A673 (cell line): Measurements from ENCODE around the gene NAV1. TPM values are rescaled to one million over a fixed set of nuclear protein-coding genes. Genes with fewer than 3 reads are reported as not detected.

Experiments
- BruUV-seq: library from RNA; stranded (reverse); fragments of 400-500 nt; replicated peaks from 2 replicates; lab custom pipeline; 2021; lab: Mats Ljungman, UMichigan
- CTCF ChIA-PET: fragments of 300-600 bp; sonication (Branson Sonifier 250); formaldehyde crosslinking; loops from one replicate; lab custom pipeline; 2022; ENCODE audit warnings: antibody characterized with exemption; lab: Charles Lee
- POLR2A ChIA-PET: fragments of 300-600 bp; sonication (Branson Sonifier 250); formaldehyde crosslinking; loops from one replicate; lab custom pipeline; 2022; ENCODE audit warnings: antibody characterized with exemption; ENCODE audit not compliant: low non-redundant PET; lab: Charles Lee
- DNase-seq: peaks from one replicate; pipeline ENCODE4 v3.0.0-alpha.2; 2015; ENCODE audit warnings: low spot score
- H3K27ac ChIP-seq: fragments of 200-600 bp; sonication (generic); 2 replicates; pipeline ENCODE4 v1.5.1; 2016; ENCODE audit warnings: mixed run types, low read depth, mild to moderate bottlenecking, mixed read lengths, antibody characterized with exemption, low read length; ENCODE audit not compliant: poor library complexity, severe bottlenecking
- H3K27me3 ChIP-seq: fragments of 200-600 bp; sonication (generic); replicated peaks from 2 replicates; pipeline ENCODE4 v1.6.1; 2017; ENCODE audit warnings: mixed run types, low read depth, mild to moderate bottlenecking, mixed read lengths, antibody characterized with exemption, low read length; ENCODE audit not compliant: insufficient read depth, poor library complexity
- H3K36me3 ChIP-seq: fragments of 200-600 bp; sonication (generic); 2 replicates; pipeline ENCODE4 v1.6.1; 2016; ENCODE audit warnings: mixed run types, mild to moderate bottlenecking, mixed read lengths, antibody characterized with exemption, low read length; ENCODE audit not compliant: insufficient read depth, poor library complexity, severe bottlenecking
- H3K4me1 ChIP-seq: fragments of 200-600 bp; sonication (generic); 2 replicates; pipeline ENCODE4 v1.6.1; 2017; ENCODE audit warnings: mixed run types, mild to moderate bottlenecking, mixed read lengths, antibody characterized with exemption, low read length; ENCODE audit not compliant: insufficient read depth, poor library complexity, severe bottlenecking
- H3K4me3 ChIP-seq: fragments of 200-600 bp; sonication (generic); 2 replicates; pipeline ENCODE4 v1.5.1; 2016; ENCODE audit warnings: low read depth, mixed run types, mild to moderate bottlenecking, mixed read lengths, low read length; ENCODE audit not compliant: poor library complexity, severe bottlenecking
- H3K9me3 ChIP-seq: fragments of 200-600 bp; sonication (generic); 2 replicates; pipeline ENCODE4 v1.6.1; 2016; ENCODE audit warnings: mixed run types, low read depth, mild to moderate bottlenecking, mixed read lengths, antibody characterized with exemption, low read length; ENCODE audit not compliant: poor library complexity, severe bottlenecking
- EZH2 ChIP-seq: fragments of 200-600 bp; sonication (generic); IDR thresholded peaks from 2 replicates; pipeline ENCODE4 v1.6.1; 2017; ENCODE audit warnings: borderline replicate concordance, low read depth, mild to moderate bottlenecking, mixed read lengths, antibody characterized with exemption, low read length; ENCODE audit not compliant: poor library complexity, severe bottlenecking
- intact Hi-C: fragments of 100-400 bp; cut with micrococcal nuclease; formaldehyde crosslinking; loops from one replicate; pipeline ENCODE4 v1.10.0; 2022; ENCODE audit not compliant: unreplicated experiment
- total RNA-seq: library from RNA; stranded (reverse); gene quantifications from 2 replicates; pipeline ENCODE4 v1.2.3, GENCODE V29; 2021
- TF ChIP-seq, protein P1 (sequence below): fragments of 300-800, 200-600 bp; sonication (generic); conservative IDR thresholded peaks from 2 replicates; pipeline ENCODE4 v1.5.1; 2017; ENCODE audit warnings: low read depth, mild to moderate bottlenecking, antibody characterized with exemption, low read length, moderate library complexity, mixed read lengths

NAV1 gene
- total RNA-seq, 1 experiment from 2014 or later = 48.2 TPM

DNA sequence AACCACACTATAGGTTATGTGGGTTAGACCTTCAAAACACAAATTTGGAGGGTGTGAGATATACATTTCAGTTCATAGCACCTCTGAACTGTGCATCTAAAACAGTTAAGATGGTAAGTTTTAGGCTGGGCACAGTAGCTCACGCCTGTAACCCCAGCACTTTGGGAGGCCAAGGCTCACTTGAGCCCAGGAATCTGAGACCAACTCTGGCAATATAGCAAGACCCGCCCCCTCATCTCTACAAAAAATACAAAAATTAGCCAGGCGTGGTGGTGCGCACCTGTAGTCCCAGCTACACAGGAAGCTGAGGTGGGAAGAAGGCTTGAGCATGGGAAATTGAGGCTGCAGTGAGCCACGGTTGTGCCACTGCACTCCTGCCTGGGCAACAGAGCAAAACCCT is 47.9 kb downstream of the NAV1 start:
- TF ChIP-seq, protein P1, sequence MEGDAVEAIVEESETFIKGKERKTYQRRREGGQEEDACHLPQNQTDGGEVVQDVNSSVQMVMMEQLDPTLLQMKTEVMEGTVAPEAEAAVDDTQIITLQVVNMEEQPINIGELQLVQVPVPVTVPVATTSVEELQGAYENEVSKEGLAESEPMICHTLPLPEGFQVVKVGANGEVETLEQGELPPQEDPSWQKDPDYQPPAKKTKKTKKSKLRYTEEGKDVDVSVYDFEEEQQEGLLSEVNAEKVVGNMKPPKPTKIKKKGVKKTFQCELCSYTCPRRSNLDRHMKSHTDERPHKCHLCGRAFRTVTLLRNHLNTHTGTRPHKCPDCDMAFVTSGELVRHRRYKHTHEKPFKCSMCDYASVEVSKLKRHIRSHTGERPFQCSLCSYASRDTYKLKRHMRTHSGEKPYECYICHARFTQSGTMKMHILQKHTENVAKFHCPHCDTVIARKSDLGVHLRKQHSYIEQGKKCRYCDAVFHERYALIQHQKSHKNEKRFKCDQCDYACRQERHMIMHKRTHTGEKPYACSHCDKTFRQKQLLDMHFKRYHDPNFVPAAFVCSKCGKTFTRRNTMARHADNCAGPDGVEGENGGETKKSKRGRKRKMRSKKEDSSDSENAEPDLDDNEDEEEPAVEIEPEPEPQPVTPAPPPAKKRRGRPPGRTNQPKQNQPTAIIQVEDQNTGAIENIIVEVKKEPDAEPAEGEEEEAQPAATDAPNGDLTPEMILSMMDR = no peak
- no peak for TF ChIP-seq EZH2
- Histone ChIP-seq H3K27me3 (no peaks in the 10 kb centered on the region), H3K9me3 (no peaks in the 10 kb centered on the region), H3K36me3 (no peaks in the 10 kb centered on the region), H3K4me3 (no peak overlapping the region), H3K4me1 (no peaks in the 10 kb centered on the region), H3K27ac (no peak overlapping the region)
- no TSS peak for BruUV-seq
- intact Hi-C loops = no loop called here
- no peak for DNase-seq
- POLR2A ChIA-PET = no interaction called here
- CTCF ChIA-PET = no interaction called here

GRCh38 chr1:201587729-201588128 is 48.8 kb downstream of the NAV1 start:
- no peak for DNase-seq
- no peak overlapping the region for H3K27ac ChIP-seq
- ChIA-PET CTCF (no interaction called here), POLR2A (no interaction called here)
- intact Hi-C loops = no loop called here
- no peaks in the 10 kb centered on the region for H3K36me3 ChIP-seq
- H3K27me3 ChIP-seq = no peaks in the 10 kb centered on the region
- H3K4me3 ChIP-seq = no peak overlapping the region
- H3K4me1 ChIP-seq = no peaks in the 10 kb centered on the region
- no peaks in the 10 kb centered on the region for H3K9me3 ChIP-seq
- no peak for TF ChIP-seq EZH2
- TF ChIP-seq, protein P1 = no peak
- no TSS peak for BruUV-seq

Other genes starting within 250 kb of the NAV1 start
- gene TNNT2, start 161.4 kb upstream of the NAV1 start, total RNA-seq = 0.90 and 2.3 TPM in 2 replicates
- not detected in 2 replicates for gene LAD1, start 139.8 kb upstream of the NAV1 start, total RNA-seq
- gene TNNI1, start 117.4 kb upstream of the NAV1 start, total RNA-seq = not detected in 2 replicates
- 23.9 and 24.1 TPM in 2 replicates for gene PHLDA3, start 69.9 kb upstream of the NAV1 start, total RNA-seq
- 402 and 517 TPM in 2 replicates for gene CSRP1, start 32.0 kb upstream of the NAV1 start, total RNA-seq